HepG2 (cell line): ENCODE data around the gene FOXD3. TPM values are rescaled to one million over a fixed set of nuclear protein-coding genes. Genes with fewer than 3 reads are reported as not detected.
A peak's percentile ranks its signal among the peaks of the same experiment; 100 is the strongest.

ENCODE experiments used
- CBX1 ChIP-seq: IDR thresholded peaks from one replicate; pipeline ENCODE4 v1.6.1; 2016; ENCODE audit warnings: antibody characterized with exemption, low read depth
- CREB1 ChIP-seq, 2 experiments: fragments of 450-650 bp in 1 of 2; IDR thresholded peaks; 2 replicates each; pipeline ENCODE4 v1.6.1; 2016 to 2017; ENCODE audit warnings: control low read depth in 1 of 2, mild to moderate bottlenecking in 1 of 2, missing compliant biosample characterization in 1 of 2, missing genetic modification characterization in 1 of 2
- HES4 ChIP-seq: sonication (generic); formaldehyde crosslinking; IDR thresholded peaks from 2 replicates; pipeline ENCODE4 v1.9.0; 2021; ENCODE audit warnings: mild to moderate bottlenecking, missing genetic modification reagents, borderline replicate concordance
- HOXA7 ChIP-seq: sonication (generic); formaldehyde crosslinking; IDR thresholded peaks from 2 replicates; pipeline ENCODE4 v1.8.1; 2022; ENCODE audit warnings: mild to moderate bottlenecking, missing genetic modification reagents, moderate library complexity
- IRF1 ChIP-seq: sonication (generic); formaldehyde crosslinking; IDR thresholded peaks from 2 replicates; pipeline ENCODE4 v1.4.0; 2020; ENCODE audit warnings: low read depth, mild to moderate bottlenecking, missing genetic modification reagents
- MYNN ChIP-seq: sonication (generic); formaldehyde crosslinking; IDR thresholded peaks from 2 replicates; pipeline ENCODE4 v1.4.0; 2020; ENCODE audit warnings: mild to moderate bottlenecking, low read depth, missing genetic modification reagents
- NONO ChIP-seq, 2 experiments: fragments of 450-650 bp in 1 of 2; sonication (generic) in 1 of 2; formaldehyde crosslinking in 1 of 2; IDR thresholded peaks in 1 of 2; conservative IDR thresholded peaks in 1 of 2; 2 replicates each; pipeline versions ENCODE4 v1.6.1 to v1.8.0; 2017 to 2022; ENCODE audit warnings: mild to moderate bottlenecking in 1 of 2, missing genetic modification reagents in 1 of 2, moderate library complexity in 1 of 2
- POLR2A ChIP-seq, 2 experiments: IDR thresholded peaks; 2 replicates each; pipeline ENCODE4 v1.6.1; 2011; ENCODE audit warnings: low read depth in 2 of 2, low read length in 2 of 2, mild to moderate bottlenecking in 1 of 2, moderate library complexity in 1 of 2; ENCODE audit not compliant: insufficient read depth in 1 of 2
- PRDM10 ChIP-seq: sonication (generic); formaldehyde crosslinking; IDR thresholded peaks from 2 replicates; pipeline ENCODE4 v1.4.0; 2020; ENCODE audit warnings: low read depth, missing genetic modification reagents
- RARA ChIP-seq: IDR thresholded peaks from 2 replicates; pipeline ENCODE4 v1.6.1; 2016; ENCODE audit warnings: missing genetic modification reagents, missing compliant biosample characterization
- SNAPC2 ChIP-seq: sonication (generic); formaldehyde crosslinking; IDR thresholded peaks from 2 replicates; pipeline ENCODE4 v1.8.1; 2022; ENCODE audit warnings: mild to moderate bottlenecking, missing genetic modification reagents
- TEAD2 ChIP-seq: sonication (generic); formaldehyde crosslinking; IDR thresholded peaks from 2 replicates; pipeline ENCODE4 v1.9.0; 2021; ENCODE audit warnings: missing genetic modification reagents
- THAP11 ChIP-seq: IDR thresholded peaks from 2 replicates; pipeline ENCODE4 v1.6.1; 2016; ENCODE audit warnings: missing biosample characterization, missing genetic modification reagents
- TOE1 ChIP-seq: sonication (generic); formaldehyde crosslinking; IDR thresholded peaks from 2 replicates; pipeline ENCODE4 v1.4.0; 2020; ENCODE audit warnings: mild to moderate bottlenecking, missing genetic modification reagents
- ZBTB42 ChIP-seq: sonication (generic); formaldehyde crosslinking; IDR thresholded peaks from 2 replicates; pipeline ENCODE4 v1.5.0; 2020; ENCODE audit warnings: mild to moderate bottlenecking, missing genetic modification reagents
- ZFP37 ChIP-seq: sonication (generic); formaldehyde crosslinking; IDR thresholded peaks from 2 replicates; pipeline ENCODE4 v1.4.0; 2020; ENCODE audit warnings: missing genetic modification reagents, borderline replicate concordance
- ZNF3 ChIP-seq: IDR thresholded peaks from 2 replicates; pipeline ENCODE4 v1.7.0; 2017; ENCODE audit warnings: inconsistent platforms
- ZNF382 ChIP-seq: sonication (generic); formaldehyde crosslinking; IDR thresholded peaks from 2 replicates; pipeline ENCODE4 v1.5.0; 2020; ENCODE audit warnings: missing genetic modification reagents, mild to moderate bottlenecking, borderline replicate concordance
- ZNF543 ChIP-seq: sonication (generic); formaldehyde crosslinking; IDR thresholded peaks from 2 replicates; pipeline ENCODE4 v1.4.0; 2020; ENCODE audit warnings: mild to moderate bottlenecking, missing genetic modification reagents
- polyA plus RNA-seq, 8 experiments: library from polyadenylated mRNA; depleted of rRNA in 3 of 8; stranded (reverse) in 7 of 8; unstranded in 1 of 8; fragments of >200 nt; fragmentation: Illumina TruSeq in 4 of 8; extraction: Trizol in 4 of 8; gene quantifications; 2 replicates each; pipeline versions ENCODE4 v1.2.1 to v1.2.3, GENCODE V29; 2011 to 2016; ENCODE audit warnings: low read depth in 4 of 8, missing spikeins in 1 of 8, mixed read lengths in 1 of 8; ENCODE audit not compliant: insufficient read depth in 1 of 8
- total RNA-seq, 5 experiments: library from RNA; depleted of rRNA; stranded (reverse); fragments of >200 nt; fragmentation: Illumina TruSeq; extraction: Trizol; gene quantifications; 2 replicates each; pipeline ENCODE4 v1.2.3, GENCODE V29; 2016; ENCODE audit warnings: low read depth in 1 of 5
- TF ChIP-seq, protein P1 (sequence below): sonication (generic); formaldehyde crosslinking; IDR thresholded peaks from 2 replicates; pipeline ENCODE4 v1.8.0; 2022; ENCODE audit warnings: missing genetic modification reagents, mild to moderate bottlenecking, borderline replicate concordance
- TF ChIP-seq, protein P2 (sequence below): sonication (generic); formaldehyde crosslinking; IDR thresholded peaks from 2 replicates; pipeline ENCODE4 v1.4.0; 2020; ENCODE audit warnings: missing genetic modification reagents

Gene FOXD3
- total and polyA plus RNA-seq, 2 of the 13 experiments (the other 11 are each of a cell fraction or from before 2014, with no cell fraction given), result not detected

DNA sequence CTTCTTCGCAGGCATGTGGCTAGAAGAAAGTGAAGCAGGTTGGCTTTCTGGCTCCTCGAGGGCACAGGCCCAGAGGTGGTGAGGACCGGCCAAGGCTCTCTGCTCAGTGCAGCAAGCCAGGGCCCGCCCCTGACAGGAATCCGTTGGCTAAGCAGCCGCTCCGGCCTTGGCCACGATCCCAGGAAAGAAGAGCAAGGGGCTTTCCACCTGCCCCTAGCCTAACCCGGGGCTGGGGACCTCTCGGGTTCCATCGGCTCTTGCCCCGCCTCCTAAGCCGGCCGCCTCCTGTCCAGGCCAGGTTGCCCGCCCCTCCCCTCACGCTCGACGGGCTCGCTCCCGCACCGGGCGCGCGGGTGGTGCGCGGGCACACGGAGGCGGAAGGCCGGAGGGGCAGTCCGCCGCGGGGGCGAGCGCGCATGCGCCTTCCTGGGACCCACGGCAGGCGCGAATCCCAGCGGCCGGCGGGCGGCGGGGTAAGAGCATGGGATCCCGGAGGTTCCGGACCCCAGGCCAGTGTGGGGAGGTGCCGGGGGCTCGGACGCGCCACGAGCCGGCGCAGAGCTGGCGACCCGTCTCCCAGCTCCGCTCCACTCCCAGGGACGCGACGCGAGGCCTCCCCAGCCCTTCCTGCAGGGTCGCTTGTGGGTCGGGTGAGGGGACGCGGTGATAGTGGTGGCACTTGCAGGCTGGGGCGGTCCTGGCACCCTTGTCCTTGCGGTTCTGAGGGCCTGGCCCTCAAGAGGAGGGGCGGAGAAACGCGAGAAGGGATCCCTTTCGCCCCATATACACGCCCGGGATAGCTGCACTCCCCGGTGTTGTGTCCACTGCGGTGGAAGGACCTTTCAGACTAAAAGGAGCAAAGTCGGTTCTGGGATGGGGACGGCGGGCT, 45.1 kb downstream of the FOXD3 start, which contains the start of gene ALG6 (continued):
- TF ChIP-seq PRDM10 (CRISPR knock-in tag), result no peak
- TF ChIP-seq CBX1, result peak; percentile 32
- no peak for TF ChIP-seq SNAPC2 (CRISPR knock-in tag)
- no peak for TF ChIP-seq TOE1 (CRISPR knock-in tag)
- no peak for TF ChIP-seq NONO (IDR thresholded peaks at IDR 0.05)
- peak; percentile 60 for TF ChIP-seq NONO (CRISPR knock-in tag; conservative IDR thresholded peaks at IDR 0.05)
- TF ChIP-seq THAP11, result peak; percentile 36; the same call in 1 of the 2 replicates
- TF ChIP-seq CREB1 (IDR thresholded peaks at IDR 0.05), result no peak
- TF ChIP-seq CREB1 (CRISPR knock-in tag; IDR thresholded peaks at IDR 0.05), result no peak
- TF ChIP-seq HES4, result peak; percentile 96; the same call in 1 of the 2 replicates
- TF ChIP-seq TEAD2 (CRISPR knock-in tag), result no peak
- no peak for TF ChIP-seq ZNF3
- TF ChIP-seq ZNF382 (CRISPR knock-in tag), result no peak
- TF ChIP-seq, protein P1, sequence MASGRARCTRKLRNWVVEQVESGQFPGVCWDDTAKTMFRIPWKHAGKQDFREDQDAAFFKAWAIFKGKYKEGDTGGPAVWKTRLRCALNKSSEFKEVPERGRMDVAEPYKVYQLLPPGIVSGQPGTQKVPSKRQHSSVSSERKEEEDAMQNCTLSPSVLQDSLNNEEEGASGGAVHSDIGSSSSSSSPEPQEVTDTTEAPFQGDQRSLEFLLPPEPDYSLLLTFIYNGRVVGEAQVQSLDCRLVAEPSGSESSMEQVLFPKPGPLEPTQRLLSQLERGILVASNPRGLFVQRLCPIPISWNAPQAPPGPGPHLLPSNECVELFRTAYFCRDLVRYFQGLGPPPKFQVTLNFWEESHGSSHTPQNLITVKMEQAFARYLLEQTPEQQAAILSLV (CRISPR knock-in tag), result peak; percentile 58; the same call in 1 of the 2 replicates
- TF ChIP-seq, protein P2, sequence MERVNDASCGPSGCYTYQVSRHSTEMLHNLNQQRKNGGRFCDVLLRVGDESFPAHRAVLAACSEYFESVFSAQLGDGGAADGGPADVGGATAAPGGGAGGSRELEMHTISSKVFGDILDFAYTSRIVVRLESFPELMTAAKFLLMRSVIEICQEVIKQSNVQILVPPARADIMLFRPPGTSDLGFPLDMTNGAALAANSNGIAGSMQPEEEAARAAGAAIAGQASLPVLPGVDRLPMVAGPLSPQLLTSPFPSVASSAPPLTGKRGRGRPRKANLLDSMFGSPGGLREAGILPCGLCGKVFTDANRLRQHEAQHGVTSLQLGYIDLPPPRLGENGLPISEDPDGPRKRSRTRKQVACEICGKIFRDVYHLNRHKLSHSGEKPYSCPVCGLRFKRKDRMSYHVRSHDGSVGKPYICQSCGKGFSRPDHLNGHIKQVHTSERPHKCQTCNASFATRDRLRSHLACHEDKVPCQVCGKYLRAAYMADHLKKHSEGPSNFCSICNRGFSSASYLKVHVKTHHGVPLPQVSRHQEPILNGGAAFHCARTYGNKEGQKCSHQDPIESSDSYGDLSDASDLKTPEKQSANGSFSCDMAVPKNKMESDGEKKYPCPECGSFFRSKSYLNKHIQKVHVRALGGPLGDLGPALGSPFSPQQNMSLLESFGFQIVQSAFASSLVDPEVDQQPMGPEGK, result peak; percentile 77
- no peak; the same call in 1 of the 2 replicates for TF ChIP-seq RARA (CRISPR knock-in tag)
- no peak for TF ChIP-seq MYNN (CRISPR knock-in tag)
- no peak; the same call in 1 of the 2 replicates for TF ChIP-seq ZBTB42
- TF ChIP-seq POLR2A (IDR thresholded peaks at IDR 0.05; ENCODE audit: insufficient read depth in 1 of 2, low read depth in 2 of 2, low read length in 2 of 2), result peak; percentile 90 to 94
- TF ChIP-seq HOXA7 (CRISPR knock-in tag), result no peak
- 0 out of 2 replicates have a peak, but pooled peaks have one; percentile 7 for TF ChIP-seq ZNF543 (CRISPR knock-in tag)
- TF ChIP-seq IRF1 (CRISPR knock-in tag), result 0 out of 2 replicates have a peak, but pooled peaks have one; percentile 53
- TF ChIP-seq ZFP37 (CRISPR knock-in tag), result no peak
